Renal cortical epithelial cell (primary cell): ENCODE results near the gene RFX1. TPM values are rescaled to one million over a fixed set of nuclear protein-coding genes. Genes with fewer than 3 reads are reported as not detected.

ENCODE experiments used
- total RNA-seq: library from RNA; depleted of rRNA; stranded (reverse); fragments of >200 nt; gene quantifications from 2 replicates; pipeline ENCODE4 v1.2.3, GENCODE V29; 2014

The RFX1 gene
- total RNA-seq, 1 donor from 2014 or later: 11.6 TPM

Other genes starting within 250 kb of the RFX1 start
- 29.0 and 33.1 TPM in 2 replicates for gene MRI1, start 241.8 kb downstream of the RFX1 start, total RNA-seq
- 46.7 and 48.2 TPM in 2 replicates for gene C19orf53, start 231.9 kb downstream of the RFX1 start, total RNA-seq
- gene ZSWIM4, start 210.9 kb downstream of the RFX1 start, total RNA-seq: 13.2 and 39.3 TPM in 2 replicates
- gene NANOS3, start 129.2 kb downstream of the RFX1 start, total RNA-seq: not detected in 2 replicates
- gene BRME1, start 100.2 kb downstream of the RFX1 start, total RNA-seq: 0.25 and 0.35 TPM in 2 replicates
- gene CC2D1A, start 100.1 kb downstream of the RFX1 start, total RNA-seq: 4.9 and 18.1 TPM in 2 replicates
- gene PODNL1, start 67.9 kb downstream of the RFX1 start, total RNA-seq: 0.17 and 0.89 TPM in 2 replicates
- gene DCAF15, start 53.8 kb downstream of the RFX1 start, total RNA-seq: 10.9 and 15.0 TPM in 2 replicates
- gene RLN3, start 21.8 kb upstream of the RFX1 start, total RNA-seq: not detected in 2 replicates
- 4.7 and 14.1 TPM in 2 replicates for gene IL27RA, start 25.4 kb upstream of the RFX1 start, total RNA-seq
- 0.35 and 0.70 TPM in 2 replicates for gene PALM3, start 55.8 kb upstream of the RFX1 start, total RNA-seq
- 1.3 and 1.6 TPM in 2 replicates for gene MISP3, start 66.5 kb upstream of the RFX1 start, total RNA-seq
- not detected in 2 replicates for gene C19orf67, start 79.5 kb upstream of the RFX1 start, total RNA-seq
- 13.2 and 35.0 TPM in 2 replicates for gene SAMD1, start 84.4 kb upstream of the RFX1 start, total RNA-seq
- 19.1 and 62.4 TPM in 2 replicates for gene PRKACA, start 111.4 kb upstream of the RFX1 start, total RNA-seq
- gene ASF1B, start 130.3 kb upstream of the RFX1 start, total RNA-seq: 1.1 and 13.7 TPM in 2 replicates
- 0.87 and 14.8 TPM in 2 replicates for gene ADGRL1, start 199.8 kb upstream of the RFX1 start, total RNA-seq